ENCODE measurements around the gene TARS1.

Gene TARS1

DNA sequence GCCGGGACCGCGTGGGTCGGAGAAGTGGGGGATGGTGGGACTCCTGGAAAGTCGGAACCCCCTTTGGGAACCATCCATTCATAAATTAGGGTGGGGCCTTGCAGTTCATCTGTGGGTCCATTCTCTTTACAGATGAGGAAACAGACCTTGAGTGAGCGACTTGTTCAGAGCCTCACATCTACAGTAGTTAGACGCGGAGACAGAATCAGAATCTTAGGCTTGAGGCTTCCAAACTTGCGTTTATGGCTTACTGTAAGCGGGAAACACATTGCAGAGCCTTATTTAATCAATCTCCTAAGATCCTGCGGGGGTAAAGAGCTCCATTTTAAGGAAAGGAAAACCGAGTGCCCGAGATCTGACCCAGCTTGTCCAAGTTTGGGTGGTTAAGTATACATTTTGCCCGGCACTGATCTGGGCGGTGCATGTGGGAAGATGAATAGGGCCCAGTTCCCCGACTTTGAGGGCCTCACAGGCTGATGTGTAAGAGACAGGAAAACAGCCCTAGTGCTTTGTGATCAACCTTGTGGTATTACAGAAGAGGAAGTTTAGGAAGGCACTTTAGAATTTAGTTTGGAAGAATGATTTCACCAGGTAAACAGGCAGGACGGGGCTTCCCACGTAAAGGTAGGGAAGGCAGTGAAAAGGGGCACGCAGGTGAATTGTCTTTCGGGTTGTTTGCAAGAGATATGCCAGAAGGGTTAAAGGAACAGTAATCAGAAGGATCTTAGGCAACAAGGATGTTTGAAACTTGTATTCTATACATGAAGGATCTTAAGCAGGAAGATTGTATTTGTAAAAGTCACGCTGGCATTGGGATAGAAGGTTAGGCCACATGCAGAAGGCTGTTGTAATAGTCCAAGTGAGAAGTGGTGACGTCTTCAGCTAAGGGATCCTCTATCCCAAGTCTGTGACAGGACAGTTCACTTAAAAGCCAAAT lies 744 bp downstream of the TARS1 start:
- DNase-seq = no peak

- no peak for DNase-seq
Observed at GRCh38 chr5:33444542-33444941, 3.8 kb downstream of the TARS1 start.

GRCh38 chr5:33445798-33446197 lies 5.0 kb downstream of the TARS1 start:
- no peak for DNase-seq

DNA sequence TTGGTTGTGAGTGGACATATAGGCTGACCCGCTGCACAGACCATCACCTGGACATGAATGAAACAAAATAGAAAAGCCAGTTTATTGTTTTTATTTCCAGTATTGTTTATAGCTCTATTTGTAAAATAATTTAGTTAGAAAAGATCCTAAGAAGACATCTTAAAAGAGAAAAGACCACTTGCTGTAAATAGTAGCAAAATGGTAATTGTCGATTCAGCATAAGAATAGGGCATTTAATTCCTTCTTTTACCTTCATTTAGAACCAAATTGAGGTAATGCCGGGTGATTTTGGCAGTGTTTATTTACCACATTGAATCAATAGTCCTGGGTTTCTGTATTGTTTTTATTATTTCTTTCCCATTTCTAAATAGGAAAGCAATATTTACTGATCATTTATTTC lies 7.4 kb downstream of the TARS1 start:
- DNase-seq = no peak

DNA sequence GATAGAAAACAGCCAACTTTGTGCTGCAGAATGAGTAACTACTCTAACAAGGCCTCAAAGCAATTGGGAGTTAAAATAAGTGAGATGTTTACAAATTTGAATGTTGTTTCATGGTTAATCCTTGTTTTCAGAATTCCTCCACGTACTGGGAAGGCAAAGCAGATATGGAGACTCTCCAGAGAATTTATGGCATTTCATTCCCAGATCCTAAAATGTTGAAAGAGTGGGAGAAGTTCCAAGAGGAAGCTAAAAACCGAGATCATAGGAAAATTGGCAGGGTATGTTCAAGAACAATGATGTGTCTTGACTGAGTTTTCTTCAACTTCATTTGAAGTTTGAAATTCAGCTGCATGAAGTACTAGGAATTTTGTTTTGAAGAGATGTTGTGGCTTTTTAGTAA lies 16.4 kb downstream of the TARS1 start:
- no peak for DNase-seq

GRCh38 chr5:33457817-33458216 lies 17.1 kb downstream of the TARS1 start:
- no peak for DNase-seq

- no peak for DNase-seq
Observed at GRCh38 chr5:33460210-33460609, 19.4 kb downstream of the TARS1 start.

DNA sequence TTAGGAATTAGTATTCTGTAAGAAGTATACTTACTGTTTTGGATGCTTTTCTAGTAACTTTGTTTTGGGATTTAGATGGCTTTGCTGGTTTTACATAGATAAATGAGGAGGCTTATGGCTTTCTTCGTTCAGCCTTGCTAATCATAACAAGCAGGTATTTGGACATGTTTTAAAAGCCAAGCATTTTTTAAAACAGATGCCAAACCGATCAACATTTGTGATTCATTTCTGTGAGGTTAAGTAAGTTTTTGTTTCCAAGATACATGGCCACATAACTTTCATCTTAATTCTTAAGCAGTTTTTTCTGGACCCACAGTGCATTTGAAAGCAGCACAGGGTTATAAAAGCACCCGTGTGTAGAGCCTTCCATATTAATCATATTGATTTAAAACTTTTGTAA lies 21.7 kb downstream of the TARS1 start:
- DNase-seq = no peak

GRCh38 chr5:33465120-33465519 lies 24.4 kb downstream of the TARS1 start:
- no peak for DNase-seq

- DNase-seq = no peak
Observed at GRCh38 chr5:33468775-33469435, 28.1 kb downstream of the TARS1 start.

GRCh38 chr5:33470544-33470943 lies 29.8 kb downstream of the TARS1 start:
- DNase-seq = no peak

GRCh38 chr5:33472805-33473409 lies 32.1 kb downstream of the TARS1 start:
- DNase-seq = no peak

- no peak for DNase-seq
Observed at GRCh38 chr5:33474004-33474403, 33.2 kb downstream of the TARS1 start.

DNA sequence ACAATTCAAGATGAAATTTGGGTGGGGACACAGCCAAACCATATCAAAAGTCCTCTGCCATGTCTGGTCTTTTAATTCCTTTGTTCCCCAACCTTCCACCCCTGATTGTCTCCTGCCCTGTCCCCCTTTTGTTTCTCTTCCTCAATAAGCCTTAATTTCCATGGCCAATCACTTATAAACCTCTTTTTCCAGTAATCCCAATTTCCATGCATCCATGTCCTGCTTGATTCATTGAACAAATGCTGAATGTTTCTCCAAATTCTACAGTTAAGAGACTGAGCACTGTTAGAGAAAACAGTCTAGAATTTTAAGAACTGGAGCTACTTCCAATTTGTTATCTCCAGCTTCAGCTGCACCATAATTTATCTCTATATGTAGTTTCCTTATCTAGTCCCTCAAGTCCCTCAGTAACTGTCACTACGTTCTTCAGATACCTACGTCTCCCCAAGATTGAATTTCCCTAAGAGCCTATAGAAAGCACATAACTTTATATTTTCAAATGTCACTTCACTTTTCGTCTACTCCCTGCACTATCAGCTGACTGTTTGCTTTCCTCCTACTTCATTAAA lies 34.2 kb downstream of the TARS1 start:
- no peak for DNase-seq

GRCh38 chr5:33475706-33476105 lies 34.9 kb downstream of the TARS1 start:
- DNase-seq = no peak

DNA sequence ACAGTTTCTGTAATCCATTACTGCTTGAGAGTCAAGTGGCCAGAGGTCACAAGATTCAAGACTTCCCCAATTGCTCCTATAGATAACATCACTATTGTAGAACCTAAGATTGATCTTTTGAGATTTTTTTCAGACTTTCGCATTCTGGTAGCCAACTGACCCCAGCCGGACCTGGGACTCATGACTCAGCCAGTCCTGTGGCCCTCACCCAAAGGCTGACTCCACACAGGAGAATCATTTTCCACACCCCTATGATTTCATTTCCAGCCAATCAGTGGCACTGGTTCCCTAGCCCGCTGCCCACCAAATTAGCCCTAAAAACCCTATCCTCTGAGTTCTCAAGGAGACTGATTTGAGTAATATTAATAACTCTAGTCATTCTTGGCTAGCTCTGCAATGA lies 36.2 kb downstream of the TARS1 start:
- DNase-seq = no peak

GRCh38 chr5:33477816-33478215 lies 37.1 kb downstream of the TARS1 start:
- no peak for DNase-seq

GRCh38 chr5:33479311-33479710 lies 38.5 kb downstream of the TARS1 start:
- no peak for DNase-seq

GRCh38 chr5:33480876-33481275 lies 40.1 kb downstream of the TARS1 start:
- no peak for DNase-seq

DNA sequence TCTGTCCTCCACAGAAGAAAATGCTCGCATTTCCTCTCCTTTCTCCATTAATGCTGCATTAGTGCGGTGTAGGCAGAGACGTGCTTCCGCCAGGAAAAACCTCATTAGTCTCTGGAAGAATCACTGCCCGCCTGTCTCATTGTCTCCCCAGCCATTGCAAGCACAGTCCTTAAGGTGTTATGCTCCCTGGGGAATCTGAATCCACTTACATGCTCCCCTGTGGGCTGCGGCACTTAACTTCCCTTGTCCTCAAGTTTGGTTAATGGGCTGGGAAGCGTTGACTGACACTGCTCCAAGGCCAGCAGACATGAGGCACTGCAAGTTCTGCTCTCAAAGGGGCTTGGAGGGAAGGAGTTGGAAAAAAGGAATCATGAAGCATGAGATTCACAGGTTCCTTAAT lies 41.6 kb downstream of the TARS1 start:
- no peak for DNase-seq

DNA sequence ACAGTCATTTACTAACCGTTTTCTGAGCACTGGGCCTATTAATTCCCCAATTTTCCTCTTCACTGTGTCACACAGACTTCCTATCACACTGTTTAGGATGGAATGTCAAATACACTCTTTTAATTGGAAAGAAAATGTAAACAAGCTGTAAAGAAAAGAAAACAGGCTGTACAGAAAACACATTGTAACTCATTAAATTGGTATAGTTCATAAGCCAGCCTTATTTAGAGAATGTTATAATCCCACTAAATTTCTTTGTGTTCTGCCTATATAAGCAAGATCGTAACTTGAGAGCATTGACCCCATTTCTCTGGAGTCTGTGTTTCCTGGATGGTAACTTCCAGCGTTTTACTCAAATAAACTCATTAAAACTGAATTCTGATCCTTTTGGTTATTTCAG lies 46.5 kb downstream of the TARS1 start:
- DNase-seq = no peak

DNA sequence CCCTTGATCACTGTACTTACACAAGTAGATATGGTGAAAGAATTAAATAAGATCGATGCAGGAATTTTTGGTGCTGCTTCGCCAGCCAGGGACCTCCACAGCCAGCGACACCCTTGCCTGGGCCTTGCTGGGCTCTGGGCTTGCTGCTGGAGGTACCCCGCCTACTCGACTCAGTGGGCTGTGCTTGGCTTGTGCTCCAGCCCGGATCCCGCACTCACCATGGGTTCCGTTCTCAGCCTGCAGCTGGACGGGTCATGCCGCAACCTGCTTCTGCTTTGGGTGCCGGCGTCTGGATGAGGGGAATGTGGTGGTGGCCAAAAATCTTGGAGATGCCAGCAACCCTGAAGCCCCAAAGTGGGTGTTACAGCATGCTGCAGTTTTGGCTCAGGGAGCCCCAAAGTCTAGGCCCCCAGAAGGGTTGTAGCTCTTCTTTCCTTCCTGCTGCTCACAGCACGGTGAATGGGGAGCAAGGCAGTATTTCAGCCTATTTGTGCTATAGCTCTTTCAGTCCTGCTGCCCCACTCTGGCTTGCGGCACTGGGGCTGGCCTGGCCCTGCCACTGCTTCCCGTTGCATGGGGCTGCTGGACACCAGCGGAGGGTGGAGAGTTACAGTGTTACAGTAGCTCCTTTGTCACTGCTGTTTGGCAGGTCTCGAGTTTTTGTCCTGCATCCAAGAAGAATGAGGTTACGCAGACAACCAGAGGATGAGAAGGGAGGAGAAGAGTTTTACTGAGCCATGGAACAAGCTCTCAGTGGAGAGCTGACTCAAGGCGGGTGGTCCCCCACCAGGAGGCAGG lies 48.0 kb downstream of the TARS1 start:
- DNase-seq = no peak

Data from CD4-positive, alpha-beta T cell treated with Interferon gamma for 1 hour (primary cell).